Upper lobe of left lung (tissue), 6 donors: ENCODE results near the gene GINS2. TPM values are rescaled to one million over a fixed set of nuclear protein-coding genes. Genes with fewer than 3 reads are reported as not detected.

Experiments
- ATAC-seq, 2 donors: fragments of 200-7000 bp; cut with Tn5 transposase; one replicate each; pipeline ENCODE4 v1.9.1; 2022; ENCODE audit warnings: mild to moderate bottlenecking in 2 of 2, moderate library complexity in 2 of 2; ENCODE audit not compliant: low FRiP score in 2 of 2
- DNase-seq, 2 donors: peaks; one replicate each; pipeline ENCODE4 v3.0.0-alpha.2; 2019 to 2020
- H3K27ac ChIP-seq, 4 donors: fragments of 200-600 bp; sonication (generic); one replicate each; pipeline ENCODE4 v1.5.1; 2016 to 2019
- H3K27me3 ChIP-seq, 4 donors: fragments of 200-600 bp; sonication (generic); one replicate each; pipeline ENCODE4 v1.5.1; 2017 to 2019
- H3K36me3 ChIP-seq, 4 donors: fragments of 200-600 bp; sonication (generic); one replicate each; pipeline ENCODE4 v1.5.1; 2016 to 2019
- H3K4me1 ChIP-seq, 4 donors: fragments of 200-600 bp; sonication (generic); one replicate each; pipeline ENCODE4 v1.5.1; 2018 to 2019
- H3K4me3 ChIP-seq, 4 donors: fragments of 200-600 bp; sonication (generic); one replicate each; pipeline ENCODE4 v1.5.1; 2017 to 2019; ENCODE audit warnings: mild to moderate bottlenecking in 2 of 4, moderate library complexity in 1 of 4
- H3K9me3 ChIP-seq, 4 donors: fragments of 200-600 bp; sonication (generic); one replicate each; pipeline ENCODE4 v1.5.1; 2018 to 2019
- CTCF ChIP-seq, 6 experiments: fragments of 450-650 bp in 4 of 6; fragments of 200-600 bp in 2 of 6; sonication (generic) in 2 of 6; IDR thresholded peaks; one replicate each; pipeline ENCODE4 v1.5.1; 2016 to 2019; ENCODE audit warnings: antibody characterized with exemption in 6 of 6
- EP300 ChIP-seq, 4 donors: sonication (generic); formaldehyde crosslinking; IDR thresholded peaks; one replicate each; pipeline ENCODE4 v1.5.1; 2017; ENCODE audit warnings: antibody characterized with exemption in 4 of 4, control low read depth in 2 of 4
- POLR2A ChIP-seq, 4 donors: fragments of 450-650 bp; IDR thresholded peaks; one replicate each; pipeline ENCODE4 v1.5.1; 2016 to 2017; ENCODE audit warnings: antibody characterized with exemption in 4 of 4, mild to moderate bottlenecking in 2 of 4
- POLR2AphosphoS5 ChIP-seq, 2 donors: sonication (generic); formaldehyde crosslinking; IDR thresholded peaks; one replicate each; pipeline ENCODE4 v1.5.1; 2017; ENCODE audit warnings: antibody characterized with exemption in 2 of 2
- WGBS, 2 donors: methylation state at CpG; one replicate each; pipeline ENCODE4 v1.1.5; 2017 to 2018; 5-methylcytosine and 5-hydroxymethylcytosine counted together
- total RNA-seq, 6 donors: library from RNA; depleted of rRNA in 4 of 6; stranded (reverse); fragments of >200 nt in 4 of 6; gene quantifications; one replicate each; pipeline versions ENCODE4 v1.1.0 to v1.2.1, GENCODE V29; 2016 to 2021
- donor health status: DM: no; HTN: no; CAD: no; lungs with moderate emphysema.
- donor health status: DM: no; HTN: yes; CAD: no; lungs with severe emphysema.

The GINS2 gene
- total RNA-seq, 6 donors from 2014 or later = 0.39 to 0.91 (median 0.75) TPM; not detected in 2

GRCh38 chr16:85635545-85636140, 53.1 kb downstream of the GINS2 start:
- Histone ChIP-seq H3K36me3 (peaks cover 3 to 40% (median 20%) of the 10 kb centered on the region in 4 donors), H3K4me3 (no peak overlapping the region), H3K27ac (no peak overlapping the region), H3K27me3 (no peaks in the 10 kb centered on the region), H3K4me1 (peaks cover 13 to 74% (median 19%) of the 10 kb centered on the region in 4 donors), H3K9me3 (no peaks in the 10 kb centered on the region)
- DNase-seq (peak in 1 of 2 donors; percentile 85), ATAC-seq (no peak)
- TF ChIP-seq EP300 (IDR thresholded peaks at IDR 0.05) (no peak), POLR2AphosphoS5 (IDR thresholded peaks at IDR 0.05) (no peak), POLR2A (IDR thresholded peaks at IDR 0.05) (no peak), CTCF (IDR thresholded peaks at IDR 0.05) (no peak)
- WGBS, 2 donors = 61 to 72% methylated on average over 3 to 26 of the region's 26 CpGs

GRCh38 chr16:85634747-85635544, 53.8 kb downstream of the GINS2 start:
- WGBS, 2 donors = 84 to 88% methylated on average over 8 to 23 of the region's 24 CpGs
- Histone ChIP-seq H3K27ac (no peak overlapping the region), H3K4me3 (no peak overlapping the region), H3K36me3 (peaks cover 3 to 35% (median 19%) of the 10 kb centered on the region in 4 donors), H3K9me3 (peaks cover 0 to 4% (median under 1%) of the 10 kb centered on the region in 4 donors), H3K4me1 (peaks cover 13 to 67% (median 19%) of the 10 kb centered on the region in 4 donors), H3K27me3 (no peaks in the 10 kb centered on the region)
- peak in 1 of 2 donors; percentile 68 for DNase-seq
- TF ChIP-seq POLR2A (IDR thresholded peaks at IDR 0.05) (no peak), EP300 (IDR thresholded peaks at IDR 0.05) (no peak), POLR2AphosphoS5 (IDR thresholded peaks at IDR 0.05) (no peak), CTCF (IDR thresholded peaks at IDR 0.05) (no peak)
- ATAC-seq = no peak

- H3K4me1 ChIP-seq = peaks cover 9 to 57% (median 18%) of the 10 kb centered on the region in 4 donors
Measured at GRCh38 chr16:85633888-85634287, 54.9 kb downstream of the GINS2 start.

GRCh38 chr16:85633438-85633743, 55.4 kb downstream of the GINS2 start:
- Histone ChIP-seq H3K27ac (no peak overlapping the region), H3K36me3 (peaks cover 3 to 35% (median 19%) of the 10 kb centered on the region in 4 donors), H3K4me1 (peaks cover 9 to 52% (median 17%) of the 10 kb centered on the region in 4 donors), H3K4me3 (no peak overlapping the region), H3K27me3 (no peaks in the 10 kb centered on the region), H3K9me3 (peaks cover 0 to 11% (median 3%) of the 10 kb centered on the region in 4 donors)
- no peak for TF ChIP-seq POLR2AphosphoS5 (IDR thresholded peaks at IDR 0.05)
- no peak for TF ChIP-seq POLR2A (IDR thresholded peaks at IDR 0.05)
- TF ChIP-seq EP300 (IDR thresholded peaks at IDR 0.05) = no peak
- TF ChIP-seq CTCF (IDR thresholded peaks at IDR 0.05) = no peak
- 96 to 99% methylated on average over 10 to 15 of the region's 15 CpGs for WGBS, 2 donors
- DNase-seq (peak in 1 of 2 donors; percentile 71), ATAC-seq (no peak)

More at GRCh38 chr16:85633888-85634287, 54.9 kb downstream of the GINS2 start:
- no peak for TF ChIP-seq POLR2A (IDR thresholded peaks at IDR 0.05)
- TF ChIP-seq POLR2AphosphoS5 (IDR thresholded peaks at IDR 0.05) = no peak
- TF ChIP-seq EP300 (IDR thresholded peaks at IDR 0.05) = no peak
- TF ChIP-seq CTCF (IDR thresholded peaks at IDR 0.05) = no peak
- DNase-seq (no peak), ATAC-seq (no peak)
- H3K36me3 ChIP-seq = peaks cover 3 to 35% (median 19%) of the 10 kb centered on the region in 4 donors
- peaks cover 0 to 11% (median 3%) of the 10 kb centered on the region in 4 donors for H3K9me3 ChIP-seq
- no peak overlapping the region for H3K4me3 ChIP-seq
- no peaks in the 10 kb centered on the region for H3K27me3 ChIP-seq
- WGBS, 2 donors = 96 to 97% methylated on average over 19 to 30 of the region's 35 CpGs
- H3K27ac ChIP-seq = no peak overlapping the region
